ENCODE results near the gene ISY1.
A peak's percentile ranks its signal among the peaks of the same experiment; 100 is the strongest.
"Not testable (repeated sequence)": the region's sequence is repeated elsewhere in the genome, so short reads cannot be mapped to it uniquely, and the experiment has no call there.

ISY1 gene

DNA sequence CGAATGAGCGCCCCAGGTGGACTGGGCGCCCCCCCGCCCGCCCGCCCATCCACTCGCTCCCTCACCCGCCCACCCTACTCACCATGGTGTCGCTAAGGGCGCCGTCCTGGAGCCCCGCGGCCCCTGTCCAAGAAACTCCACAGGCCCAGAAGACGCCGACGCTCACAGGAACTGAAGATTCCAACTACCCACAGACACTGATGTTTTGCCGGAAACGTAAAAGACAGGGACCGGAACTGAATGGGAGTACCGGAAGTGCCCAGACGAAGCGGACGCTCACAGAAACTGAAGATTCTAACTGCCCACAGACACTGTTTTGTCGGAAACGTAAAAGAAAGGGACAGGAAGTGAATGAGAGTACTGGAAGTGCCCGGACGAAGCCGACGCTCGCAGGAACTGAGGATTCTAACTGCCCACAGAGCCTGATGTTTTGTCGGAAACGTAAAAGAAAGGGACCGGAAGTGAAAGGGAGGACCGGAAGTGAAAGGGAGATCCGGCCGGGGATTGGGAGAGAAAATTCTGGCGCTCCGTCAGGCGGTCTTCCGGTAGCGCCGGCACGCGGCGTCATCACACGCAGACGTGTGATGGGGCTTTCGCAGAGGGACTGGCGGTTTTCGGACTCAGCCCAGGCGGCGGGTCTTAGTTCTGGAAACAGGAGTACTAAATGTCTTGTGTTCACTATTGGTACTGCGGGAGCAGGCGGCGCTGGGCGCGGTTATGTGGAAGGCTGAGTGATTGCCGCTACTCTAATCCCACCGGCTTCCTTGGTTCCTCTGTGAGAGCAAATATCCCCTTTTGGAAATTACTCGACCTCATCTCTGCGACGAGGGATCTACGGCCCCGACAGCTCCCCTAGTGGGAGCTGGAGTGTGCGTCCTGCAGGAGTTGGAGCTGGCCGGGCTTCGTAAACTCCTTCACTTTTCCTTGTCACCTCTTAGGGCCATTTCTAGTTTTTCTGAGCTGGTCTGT lies at the start of gene ISY1:
Gene ISY1, minus strand, starts transcription at position 173 of the 969 bp plus-strand sequence. Its CDS starts 88 bp downstream, at position 85.
- peak; percentile 65 to 78 for DNase-seq (ENCODE audit: low read depth in 2 of 2, low spot score in 1 of 2)

- no peak for DNase-seq (ENCODE audit: low read depth in 2 of 2, low spot score in 1 of 2)
Measured at GRCh38 chr3:129207479-129207878, 46.6 kb upstream of the ISY1 start.

- DNase-seq (ENCODE audit: low read depth in 2 of 2, low spot score in 1 of 2) = no peak
Measured at GRCh38 chr3:129205109-129205832, 44.4 kb upstream of the ISY1 start.

DNA sequence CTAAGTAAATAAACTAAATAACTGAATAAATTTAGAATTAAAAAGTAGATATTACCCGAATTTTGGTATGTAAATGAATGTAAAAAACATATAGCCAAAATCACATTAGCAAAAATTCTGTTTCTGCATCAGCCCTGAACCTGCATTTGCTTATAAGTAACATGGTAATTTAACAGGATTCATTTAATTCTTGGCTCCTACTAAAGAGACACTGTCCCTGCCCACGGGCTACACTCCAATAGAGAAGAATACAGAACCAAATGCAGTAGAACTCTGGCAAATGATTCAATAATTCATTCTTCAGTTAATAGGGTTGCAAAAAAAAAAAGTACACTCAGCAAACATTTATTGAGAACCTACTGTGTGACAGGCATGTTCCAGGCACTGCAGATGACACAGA lies 43.6 kb upstream of the ISY1 start:
- no peak for DNase-seq (ENCODE audit: low read depth in 2 of 2, low spot score in 1 of 2)

- no peak for DNase-seq (ENCODE audit: low read depth in 2 of 2, low spot score in 1 of 2)
Measured at GRCh38 chr3:129199366-129199765, 38.5 kb upstream of the ISY1 start.

DNA sequence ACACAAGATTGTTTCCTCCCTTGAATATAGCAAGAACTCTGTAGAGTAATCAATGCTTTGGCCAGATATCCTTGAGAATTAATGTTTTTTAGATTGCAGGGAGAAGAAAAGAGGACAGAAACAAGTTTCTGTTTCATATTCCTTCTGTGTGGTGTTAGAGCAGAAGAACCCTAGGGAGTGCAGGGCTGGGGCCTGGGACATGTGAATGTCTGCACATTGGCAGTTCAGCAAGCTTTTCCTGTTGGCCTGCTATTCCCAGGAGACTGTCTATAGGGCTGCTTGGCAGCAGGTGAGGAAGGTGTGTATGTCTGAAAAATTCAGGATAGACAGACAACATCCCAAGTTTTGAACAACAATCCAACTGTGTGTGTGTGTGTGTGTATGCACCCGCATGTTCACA lies 36.5 kb upstream of the ISY1 start:
- DNase-seq (ENCODE audit: low read depth in 2 of 2, low spot score in 1 of 2) = no peak

DNA sequence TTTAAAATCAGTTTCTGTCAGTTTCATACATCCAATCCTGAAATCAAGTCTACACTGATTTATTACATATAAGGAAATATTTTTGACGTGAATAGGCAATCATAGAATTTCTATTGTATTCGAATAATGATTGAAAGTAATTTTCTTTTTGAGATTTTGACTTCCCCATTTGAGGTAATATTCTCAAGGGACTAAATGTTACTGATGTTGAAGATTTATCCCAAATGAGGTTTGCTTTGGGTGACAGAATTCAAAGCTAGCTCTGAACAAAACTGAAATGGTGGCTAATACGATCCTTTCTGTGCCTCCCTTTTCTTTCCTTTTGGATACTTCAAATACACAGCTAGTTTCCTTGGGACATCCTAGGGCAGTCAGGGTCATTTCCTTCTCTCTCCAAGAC lies 35.7 kb upstream of the ISY1 start:
- no peak for DNase-seq (ENCODE audit: low read depth in 2 of 2, low spot score in 1 of 2)

DNA sequence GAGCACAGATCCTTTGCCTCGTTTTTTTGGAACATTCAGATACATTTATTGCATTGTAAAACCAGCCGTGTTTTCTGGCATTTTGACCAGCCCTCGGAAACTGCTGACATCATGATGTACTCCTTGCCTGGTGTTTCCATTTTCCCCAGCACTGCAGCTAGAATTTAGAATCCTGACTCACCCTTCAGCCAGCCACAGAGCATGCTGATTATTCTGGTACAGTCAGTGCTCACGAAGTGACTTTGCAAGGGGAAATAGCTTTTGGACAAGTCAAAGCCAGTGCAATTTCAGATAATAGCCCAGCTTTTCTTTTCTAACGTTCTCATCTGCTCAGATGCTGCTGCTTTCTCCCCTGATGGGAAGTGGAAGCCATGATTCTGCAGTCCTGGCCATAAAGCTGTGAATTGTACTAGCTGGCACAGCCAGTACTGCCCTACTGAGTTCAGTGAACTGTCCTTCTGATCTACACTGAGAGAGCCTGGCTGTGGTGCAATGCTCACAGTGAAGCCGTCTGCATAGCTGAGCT lies 34.9 kb upstream of the ISY1 start:
- DNase-seq (ENCODE audit: low read depth in 2 of 2, low spot score in 1 of 2) = no peak

DNA sequence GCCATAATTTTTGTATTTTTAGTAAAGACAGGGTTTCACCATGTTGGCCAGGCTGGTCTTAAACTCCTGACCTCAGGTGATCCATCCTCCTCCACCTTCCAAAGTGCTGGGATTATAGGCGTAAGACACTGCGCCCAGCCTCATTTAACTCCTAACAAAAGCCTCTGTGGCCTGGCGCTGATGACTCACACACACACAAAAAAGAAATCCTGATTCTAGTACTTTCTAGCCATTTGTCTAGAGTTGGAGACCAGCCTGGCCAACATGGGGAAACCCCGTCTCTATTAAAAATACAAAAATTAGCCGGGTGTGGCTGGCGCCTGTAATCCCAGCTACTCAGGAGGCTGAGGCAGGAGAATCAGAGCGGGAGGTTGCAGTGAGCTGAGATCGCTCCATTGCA lies 28.9 kb upstream of the ISY1 start:
- not testable (repeated sequence) for DNase-seq (ENCODE audit: low read depth in 2 of 2, low spot score in 1 of 2)

DNA sequence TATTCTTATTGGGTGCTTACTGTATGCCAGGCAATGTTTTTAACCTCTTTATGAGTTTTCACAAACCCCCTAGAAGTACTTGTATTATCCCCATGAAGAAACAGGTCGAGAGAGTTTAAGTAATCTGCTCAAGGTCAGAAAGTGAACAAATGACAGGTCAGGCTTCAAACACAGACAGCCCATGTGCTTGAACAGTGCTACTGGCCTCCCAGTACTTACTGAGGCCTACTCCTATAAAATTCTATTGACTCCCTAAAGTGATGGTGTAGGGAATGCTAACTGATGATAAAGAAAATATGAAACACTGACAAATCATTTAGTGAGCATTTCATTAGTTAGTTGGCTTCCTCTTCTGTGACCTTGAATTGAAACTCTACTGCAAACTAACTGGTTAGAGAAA lies 27.0 kb upstream of the ISY1 start:
- DNase-seq (ENCODE audit: low read depth in 2 of 2, low spot score in 1 of 2) = no peak

GRCh38 chr3:129185783-129186182 lies 24.9 kb upstream of the ISY1 start:
- no peak for DNase-seq (ENCODE audit: low read depth in 2 of 2, low spot score in 1 of 2)

DNA sequence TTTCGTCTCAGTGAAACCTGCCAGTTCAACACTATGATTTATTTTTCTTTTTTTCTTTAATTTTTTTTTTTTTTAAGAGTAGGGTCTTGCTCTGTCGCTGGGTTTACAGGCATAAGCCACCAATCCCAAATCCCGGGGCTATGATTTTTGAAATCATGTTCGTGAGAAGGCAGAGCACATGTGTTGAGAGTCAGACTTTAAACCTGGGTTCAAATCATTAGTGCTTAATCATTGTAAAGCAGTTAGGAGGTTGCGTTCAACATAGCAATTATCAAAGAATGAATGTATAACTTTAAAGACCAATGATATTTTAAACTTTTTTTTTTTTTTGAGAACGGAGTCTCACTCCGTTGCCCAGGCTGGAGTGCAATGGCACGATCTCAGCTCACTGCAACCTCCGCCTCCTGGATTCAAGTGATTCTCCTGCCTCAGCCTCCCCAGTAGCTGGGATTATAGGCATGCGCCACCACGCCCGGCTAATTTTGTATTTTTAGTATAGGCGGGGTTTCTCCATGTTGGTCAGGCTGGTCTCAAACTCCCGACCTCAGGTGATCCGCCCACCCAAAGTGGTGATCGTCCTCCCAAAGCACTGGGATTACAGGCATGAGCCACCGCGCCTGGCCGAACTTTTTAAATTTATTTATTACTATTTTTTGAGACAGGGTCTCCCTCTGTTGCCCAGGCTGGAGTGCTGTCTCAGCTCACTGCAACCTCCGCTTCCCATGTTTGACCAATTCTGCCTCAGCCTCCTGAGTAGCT lies 24.1 kb upstream of the ISY1 start:
- not testable (repeated sequence) for DNase-seq (ENCODE audit: low read depth in 2 of 2, low spot score in 1 of 2)

GRCh38 chr3:129184396-129184657 lies 23.5 kb upstream of the ISY1 start:
- DNase-seq (ENCODE audit: low read depth in 2 of 2, low spot score in 1 of 2) = no peak

DNA sequence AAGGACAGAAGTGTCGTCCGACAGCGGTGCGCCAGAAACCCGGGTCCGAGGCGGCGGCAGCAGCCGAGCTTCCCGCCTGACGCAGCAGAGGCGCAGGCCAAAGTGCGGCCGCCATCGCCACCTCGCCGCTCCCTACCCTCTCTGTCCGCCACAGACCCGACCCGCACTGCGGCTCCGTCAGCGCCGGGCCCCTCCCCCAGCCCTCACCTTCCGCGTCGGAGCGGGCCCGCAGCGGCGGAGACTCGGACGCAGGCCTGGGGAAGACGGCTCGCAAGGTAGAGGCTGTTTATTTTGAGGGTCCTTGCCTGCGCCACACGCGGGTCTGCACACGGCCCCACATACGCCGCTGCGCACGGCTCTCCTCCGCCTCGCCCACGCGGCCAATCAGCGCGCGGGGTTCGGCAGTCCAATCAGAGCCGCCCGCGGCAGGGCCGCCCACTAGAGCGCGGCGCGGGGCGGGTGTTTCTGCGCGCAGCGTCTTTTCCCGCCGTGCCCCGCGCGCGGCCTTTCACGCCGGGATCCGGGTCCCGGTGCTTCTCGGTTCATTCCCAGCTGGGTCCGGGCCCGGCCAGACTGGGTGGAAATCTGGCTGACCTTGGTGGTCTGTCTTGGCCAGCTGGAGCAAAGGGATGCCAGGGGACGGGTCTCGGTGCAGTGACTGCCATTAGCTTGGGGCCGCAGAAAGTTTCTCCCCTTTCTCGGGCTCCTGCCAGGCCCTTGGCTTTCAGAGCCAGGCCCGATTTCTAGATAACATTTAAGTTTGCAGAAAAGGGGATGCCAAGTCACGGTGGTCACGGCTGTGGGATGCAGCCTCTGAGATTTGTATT lies 22.9 kb upstream of the ISY1 start, which contains the start of gene CNBP:
Gene CNBP, minus strand, starts transcription at position 328 of the 827 bp plus-strand sequence. CDS start 12,139 bp downstream, outside the sequence.
- DNase-seq (ENCODE audit: low read depth in 2 of 2, low spot score in 1 of 2) = peak; percentile 79 to 84

- peak in 1 of 2 donors; percentile 7 for DNase-seq (ENCODE audit: low read depth in 2 of 2, low spot score in 1 of 2)
Measured at GRCh38 chr3:129182390-129183185, 21.7 kb upstream of the ISY1 start.

DNA sequence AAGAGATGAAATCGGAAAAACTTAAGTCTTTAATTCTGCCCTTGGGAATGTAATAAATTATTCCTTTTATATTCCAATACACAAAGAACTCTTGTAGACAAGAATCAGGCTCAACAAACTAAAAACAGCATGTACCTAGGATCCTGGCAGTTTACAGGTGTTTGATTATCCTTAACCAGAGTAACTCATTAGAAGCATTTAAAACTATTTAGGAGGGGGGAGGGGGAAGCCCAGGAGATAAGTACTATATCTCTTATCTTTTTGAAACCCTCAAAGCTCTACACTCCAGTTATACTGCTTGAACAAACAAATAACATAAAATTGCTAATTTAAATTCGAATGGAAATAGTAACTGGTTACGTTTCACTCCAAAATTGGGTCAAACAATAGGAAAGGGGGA lies 21.0 kb upstream of the ISY1 start:
- no peak for DNase-seq (ENCODE audit: low read depth in 2 of 2, low spot score in 1 of 2)

DNA sequence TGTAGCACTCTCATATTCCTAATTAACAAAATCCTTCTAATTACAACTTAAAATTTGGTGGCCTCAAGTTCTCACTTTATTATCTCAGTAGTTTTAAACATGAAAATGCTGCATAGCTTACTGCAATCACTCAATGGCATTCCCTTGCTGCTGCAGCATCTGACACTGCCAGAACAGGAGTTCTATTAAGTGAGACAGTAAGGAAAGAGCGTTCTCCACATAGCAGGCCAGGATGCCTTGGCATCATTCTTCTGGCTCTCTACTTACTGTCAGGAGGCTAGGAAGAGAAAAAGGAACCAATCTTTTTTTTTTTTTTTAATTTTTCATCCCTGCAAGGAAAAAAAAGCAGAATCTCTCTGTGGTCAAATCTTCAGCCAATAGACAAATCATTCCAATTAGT lies 19.6 kb upstream of the ISY1 start:
- DNase-seq (ENCODE audit: low read depth in 2 of 2, low spot score in 1 of 2) = no peak

GRCh38 chr3:129176051-129176450 lies 15.2 kb upstream of the ISY1 start:
- no peak for DNase-seq (ENCODE audit: low read depth in 2 of 2, low spot score in 1 of 2)

DNA sequence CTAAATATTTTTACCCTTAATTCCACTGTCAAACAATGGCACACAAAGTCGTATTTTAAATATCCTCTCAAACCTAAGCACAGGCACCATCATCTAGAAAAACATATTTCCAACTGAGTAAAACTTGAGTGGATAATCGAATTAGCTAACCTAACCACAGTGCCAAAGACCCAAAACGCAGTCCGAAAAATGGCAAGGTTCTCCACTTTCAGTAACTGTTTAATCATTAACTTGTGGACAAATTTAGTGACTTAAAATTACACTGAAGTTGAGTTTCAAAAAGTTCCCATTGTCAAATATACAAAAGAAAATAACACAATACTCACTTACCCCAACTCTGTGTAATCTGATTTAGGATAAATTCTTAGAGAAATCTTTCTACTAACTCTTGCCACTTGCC lies 12.9 kb upstream of the ISY1 start:
- DNase-seq (ENCODE audit: low read depth in 2 of 2, low spot score in 1 of 2) = no peak

DNA sequence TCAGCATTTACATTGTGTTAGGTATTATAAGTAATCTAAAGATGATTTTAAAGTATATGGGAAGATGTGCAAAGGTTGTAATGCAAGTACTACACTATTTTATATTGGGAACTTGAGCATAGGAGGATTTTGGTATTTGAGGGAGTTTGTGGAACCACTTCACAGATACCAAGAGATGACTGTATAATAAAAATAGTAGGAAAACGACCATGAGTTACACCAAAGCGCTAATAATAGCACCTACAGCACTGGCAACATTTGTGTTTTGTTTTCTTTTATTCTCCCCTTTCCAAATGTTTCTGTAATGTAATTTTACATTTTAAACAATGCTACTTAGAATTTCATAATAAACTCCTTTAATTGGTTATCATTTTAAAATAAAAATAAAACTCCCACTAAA lies 12.3 kb upstream of the ISY1 start:
- no peak for DNase-seq (ENCODE audit: low read depth in 2 of 2, low spot score in 1 of 2)
